KOPT-K1 (cell line): ENCODE data around the gene BMAL1.

Experiments used
- H3K27ac ChIP-seq: fragments of 200-600 bp; sonication (generic); 2 replicates; pipeline ENCODE4 v1.5.1; 2016; ENCODE audit warnings: antibody characterized with exemption, mild to moderate bottlenecking, low read depth, low read length; ENCODE audit not compliant: poor library complexity, severe bottlenecking
- H3K36me3 ChIP-seq: fragments of 200-600 bp; sonication (generic); 2 replicates; pipeline ENCODE4 v1.5.1; 2017; ENCODE audit warnings: antibody characterized with exemption, mild to moderate bottlenecking, low read length, moderate library complexity; ENCODE audit not compliant: insufficient read depth
- H3K9me3 ChIP-seq: fragments of 200-600 bp; sonication (generic); 2 replicates; pipeline ENCODE4 v1.5.1; 2017; ENCODE audit warnings: antibody characterized with exemption, low read length, mild to moderate bottlenecking; ENCODE audit not compliant: insufficient read depth, poor library complexity, severe bottlenecking

Gene BMAL1

DNA sequence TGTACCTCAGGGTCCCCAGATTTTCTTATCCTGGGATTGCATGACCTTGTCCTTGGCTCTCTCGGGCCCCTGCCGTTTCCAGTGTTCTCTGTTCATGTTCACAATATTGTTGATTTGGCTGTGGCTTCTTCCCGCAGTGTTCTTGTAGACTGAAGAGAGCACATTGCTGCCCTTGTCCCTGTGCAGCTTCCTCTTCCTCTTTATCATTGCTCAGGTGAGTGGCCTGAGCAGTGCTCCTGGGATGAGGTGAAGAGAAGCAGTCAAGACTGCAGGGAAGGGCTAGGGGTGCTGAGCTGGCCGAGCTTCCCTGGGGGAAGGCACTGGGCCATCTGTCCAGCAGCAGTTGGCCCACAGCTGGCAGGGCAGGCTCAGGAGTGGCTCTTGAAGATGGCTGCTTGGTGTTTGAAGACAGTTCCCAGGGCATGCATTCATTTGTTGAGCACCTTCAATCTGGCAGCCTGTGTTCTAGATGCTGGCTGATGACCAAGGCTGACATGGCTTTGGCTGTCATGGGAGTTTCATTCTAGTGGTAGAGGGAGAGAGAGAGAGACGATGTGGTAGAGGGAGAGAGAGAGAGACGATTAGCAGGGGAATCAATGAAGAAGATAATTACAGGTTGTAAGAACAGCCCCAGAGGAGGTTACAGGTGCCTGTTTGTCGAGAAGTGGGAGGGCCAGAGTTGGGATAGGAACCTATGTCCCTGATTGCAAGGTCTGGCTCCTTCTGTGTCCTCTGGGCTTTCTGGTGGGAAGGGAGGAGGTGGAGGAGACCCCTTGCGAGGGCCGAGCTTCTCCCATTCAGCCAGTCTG is 17.4 kb downstream of the BMAL1 start:
- Histone ChIP-seq H3K27ac (no peak overlapping the region), H3K9me3 (no peaks in the 10 kb centered on the region), H3K36me3 (no peaks in the 10 kb centered on the region)

DNA sequence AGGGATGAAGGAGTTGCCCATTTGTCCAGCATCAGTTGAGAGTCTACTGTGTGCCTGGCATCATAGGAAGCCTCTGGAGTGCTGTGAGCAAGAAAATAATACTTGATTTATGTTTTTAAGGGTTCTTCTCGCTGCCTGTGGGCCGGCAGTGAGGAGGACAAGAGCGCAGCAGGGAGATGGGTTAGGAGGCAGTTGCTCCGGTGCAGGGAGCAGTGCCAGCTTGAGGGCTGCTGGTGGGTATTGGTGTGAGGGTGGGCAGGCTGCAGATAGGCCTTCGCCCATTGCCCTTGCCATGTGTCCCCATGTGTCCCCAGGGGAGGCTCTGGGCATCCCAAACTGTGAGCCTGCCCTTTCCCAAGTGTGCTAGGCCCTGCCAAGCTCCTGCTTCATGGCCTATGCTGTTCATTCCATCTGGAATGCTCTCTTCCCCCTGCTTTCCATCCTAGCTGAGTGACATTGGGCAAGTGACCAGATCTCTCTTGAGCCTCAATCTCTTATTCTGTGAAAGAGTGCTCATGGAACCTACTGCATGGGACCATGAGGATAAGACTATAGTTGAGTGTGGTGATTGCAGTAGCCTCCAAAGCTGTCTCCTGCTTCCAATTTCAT is 19.8 kb downstream of the BMAL1 start:
- Histone ChIP-seq H3K27ac (no peak overlapping the region), H3K36me3 (no peaks in the 10 kb centered on the region), H3K9me3 (no peaks in the 10 kb centered on the region)

DNA sequence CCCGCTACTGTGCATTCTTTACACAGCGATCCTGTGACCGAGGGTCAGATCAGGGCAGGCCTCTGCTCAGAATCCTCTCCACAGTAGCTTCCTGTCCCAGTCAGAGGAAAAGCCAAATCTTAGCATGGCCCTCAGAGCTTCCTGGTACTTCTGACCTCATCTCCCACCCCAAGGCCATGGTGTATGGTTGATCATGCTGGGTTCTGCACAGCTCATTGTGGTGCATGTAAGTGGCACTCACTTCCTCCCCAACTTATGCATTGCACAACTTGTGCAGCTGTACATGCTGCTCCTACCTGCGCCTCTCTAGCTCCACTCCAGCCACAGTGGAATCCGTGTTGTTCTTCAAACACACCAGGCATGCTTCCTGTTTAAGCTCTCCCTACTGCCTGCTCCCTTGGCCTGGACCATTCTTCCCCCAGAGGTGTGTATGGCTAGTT is 20.3 kb downstream of the BMAL1 start:
- Histone ChIP-seq H3K36me3 (no peaks in the 10 kb centered on the region), H3K9me3 (no peaks in the 10 kb centered on the region)

DNA sequence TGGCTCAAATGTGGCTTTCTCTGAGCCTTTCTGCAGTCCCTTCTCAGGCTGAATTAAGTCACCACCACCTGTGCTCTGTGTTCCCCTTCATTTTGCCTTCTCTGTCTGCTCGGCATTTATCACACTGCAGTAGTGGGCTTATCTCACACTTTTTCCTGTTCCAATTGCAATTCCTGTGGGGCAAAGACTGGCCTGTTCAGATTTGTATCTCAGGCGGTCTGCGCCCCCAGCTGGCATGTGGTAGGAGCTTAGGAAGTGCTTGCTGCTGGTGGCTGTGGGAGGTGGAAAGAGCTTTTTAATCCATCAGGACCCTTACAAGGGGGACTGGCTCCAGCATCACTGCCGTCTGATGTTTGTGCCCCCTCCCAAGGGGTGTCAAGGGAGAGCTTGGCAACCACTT is 21.2 kb downstream of the BMAL1 start:
- no peak overlapping the region for H3K27ac ChIP-seq
- H3K36me3 ChIP-seq, result no peaks in the 10 kb centered on the region
- H3K9me3 ChIP-seq, result no peaks in the 10 kb centered on the region

More for the DNA sequence above, 20.3 kb downstream of the BMAL1 start:
- H3K27ac ChIP-seq, result no peak overlapping the region

DNA sequence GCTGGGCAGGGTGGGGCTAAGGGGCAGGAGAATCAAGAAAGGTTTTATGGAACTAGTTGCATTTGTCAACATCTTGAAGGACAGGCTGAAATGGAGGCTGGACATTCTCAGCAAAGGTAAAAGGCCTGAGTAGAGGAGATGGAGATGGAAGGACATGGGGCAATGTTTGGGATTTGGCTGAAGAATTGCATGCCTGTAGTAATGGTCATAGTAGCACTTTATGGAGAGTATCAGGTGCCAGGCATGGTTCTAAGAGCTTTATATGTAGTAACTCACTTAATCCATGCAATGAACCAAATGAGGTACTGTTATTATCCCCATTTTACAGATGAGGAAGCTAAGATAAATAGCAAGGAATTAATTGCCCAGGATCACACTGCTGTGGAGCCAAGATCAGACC is 23.9 kb downstream of the BMAL1 start:
- Histone ChIP-seq H3K9me3 (no peaks in the 10 kb centered on the region), H3K36me3 (no peaks in the 10 kb centered on the region), H3K27ac (no peak overlapping the region)

DNA sequence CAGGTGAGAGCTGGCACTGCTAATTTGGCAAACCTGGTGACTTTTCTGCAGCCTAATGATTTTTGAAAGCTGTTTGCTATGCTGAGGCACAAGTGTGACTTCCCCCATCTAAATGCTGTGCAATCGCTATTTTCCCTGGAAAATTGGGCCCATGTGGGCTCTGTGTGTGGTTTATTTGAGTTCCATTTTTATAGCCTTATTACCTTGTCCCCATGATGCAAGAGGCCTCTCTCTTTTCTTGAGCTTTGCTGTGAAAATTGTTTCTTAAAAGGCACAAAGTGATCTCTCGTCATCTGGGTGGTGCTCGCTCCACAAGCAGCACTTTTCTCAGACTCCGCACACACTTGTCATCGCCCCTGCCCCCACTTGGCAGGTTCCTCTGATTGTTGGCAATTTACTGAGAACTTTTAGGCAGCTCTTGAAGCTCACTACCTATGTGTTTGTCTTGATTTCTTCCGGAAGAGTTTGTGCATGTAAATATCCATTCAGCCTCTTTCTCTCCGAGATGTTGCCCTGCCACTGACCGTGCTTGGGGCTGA is 24.9 kb downstream of the BMAL1 start:
- H3K9me3 ChIP-seq, result no peaks in the 10 kb centered on the region
- H3K36me3 ChIP-seq, result no peaks in the 10 kb centered on the region
- no peak overlapping the region for H3K27ac ChIP-seq

DNA sequence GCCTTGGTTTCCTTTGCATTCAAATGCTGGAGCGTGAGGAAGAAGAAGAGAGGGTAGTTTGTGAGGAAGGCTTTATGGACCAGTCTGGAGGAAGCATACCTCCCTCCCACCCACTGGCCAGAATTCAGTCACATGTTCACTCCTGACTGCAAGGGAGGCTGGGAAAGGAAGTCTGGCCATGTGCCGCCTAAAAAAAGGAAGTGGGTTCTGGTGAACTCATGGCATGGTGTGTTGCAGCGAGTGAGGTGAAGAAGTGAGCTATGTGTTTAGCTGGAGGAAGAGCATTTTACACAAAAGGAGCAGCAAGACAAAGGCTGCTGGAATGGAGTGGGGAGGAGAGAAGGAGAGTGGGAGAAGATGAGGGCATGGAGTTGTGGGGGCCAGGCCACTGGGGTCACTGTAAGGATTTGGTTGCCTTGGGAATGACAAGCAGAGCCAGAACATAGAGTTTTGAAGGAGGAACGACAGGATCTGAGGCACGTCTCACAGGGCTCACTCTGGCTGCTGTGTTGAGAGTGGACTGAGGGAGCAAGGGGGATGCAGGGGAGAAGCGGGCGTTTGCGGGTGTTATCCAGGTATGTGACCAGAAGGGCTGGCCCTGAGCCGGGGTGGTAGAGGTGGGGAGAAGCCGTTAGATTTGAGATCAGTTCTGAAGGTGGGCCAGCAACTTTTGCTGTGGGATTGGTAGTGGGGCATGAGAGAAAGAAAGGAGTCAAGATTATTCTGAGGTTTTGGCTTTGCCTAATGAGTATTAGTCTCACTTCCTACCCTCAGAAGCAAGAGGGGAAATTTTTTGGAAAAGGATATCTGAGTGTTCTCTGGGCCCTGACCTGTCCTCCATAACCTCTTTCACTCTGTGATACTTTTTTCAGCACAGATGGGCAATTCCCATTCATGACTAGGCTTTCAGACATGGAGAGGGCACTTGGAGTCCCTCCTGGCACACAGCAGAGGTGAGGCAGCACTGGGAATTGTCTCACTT is 26.4 kb downstream of the BMAL1 start:
- Histone ChIP-seq H3K36me3 (no peaks in the 10 kb centered on the region), H3K27ac (no peak overlapping the region), H3K9me3 (no peaks in the 10 kb centered on the region)

DNA sequence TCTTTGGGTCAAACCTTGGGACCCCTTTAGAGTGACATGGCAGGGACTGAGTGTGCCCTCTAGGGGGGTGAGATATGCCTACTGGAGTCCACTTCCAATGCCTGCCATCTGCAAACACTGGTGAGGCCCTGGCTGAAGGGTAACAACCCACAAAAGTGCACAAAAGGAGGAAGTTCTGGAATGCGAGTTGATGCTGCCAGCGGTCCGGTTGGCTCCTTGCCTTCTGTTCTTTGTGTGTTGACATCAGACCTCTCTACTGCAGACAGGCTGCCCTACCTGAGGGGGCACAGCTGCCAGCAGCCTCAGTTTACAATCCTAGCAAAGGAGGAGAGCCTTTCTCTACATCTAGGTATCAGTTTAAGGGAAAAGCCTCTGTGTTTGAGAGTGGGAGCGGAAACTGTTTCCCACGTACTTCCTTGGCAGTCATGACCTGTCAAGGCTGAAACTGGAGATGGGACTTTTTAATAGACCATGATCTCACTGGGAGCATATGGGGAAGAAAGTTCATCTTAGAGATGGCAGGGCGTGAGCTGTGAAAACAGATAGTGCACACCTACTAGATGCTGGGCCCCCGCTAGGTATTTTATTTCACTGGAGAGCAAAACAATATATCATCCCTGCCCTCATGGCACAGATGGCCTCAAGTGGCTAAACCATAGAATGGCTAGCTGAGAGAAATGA is 27.2 kb downstream of the BMAL1 start:
- no peaks in the 10 kb centered on the region for H3K9me3 ChIP-seq
- H3K36me3 ChIP-seq, result no peaks in the 10 kb centered on the region
- no peak overlapping the region for H3K27ac ChIP-seq

DNA sequence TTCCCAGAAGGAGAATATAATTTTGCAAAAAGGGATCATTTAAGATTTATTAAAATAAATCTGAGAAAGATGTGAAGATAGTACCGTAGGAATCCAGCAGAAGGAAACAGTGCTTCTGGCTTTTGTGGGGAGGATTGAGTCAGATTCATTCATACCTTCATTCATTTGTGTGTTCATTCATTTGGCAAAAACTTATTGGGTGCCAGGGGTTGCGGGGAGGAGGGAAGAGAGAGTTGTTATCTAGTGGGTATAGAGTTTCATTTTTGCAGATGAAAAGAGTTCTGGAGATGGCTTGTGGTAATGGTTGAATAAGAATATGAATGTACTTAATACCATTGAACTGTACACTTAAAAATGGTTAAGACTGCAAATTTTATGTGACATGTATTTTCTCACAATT is 31.1 kb downstream of the BMAL1 start:
- Histone ChIP-seq H3K27ac (no peak overlapping the region), H3K36me3 (peaks cover 6% of the 10 kb centered on the region; the same call in 1 of the 2 replicates), H3K9me3 (no peaks in the 10 kb centered on the region)

DNA sequence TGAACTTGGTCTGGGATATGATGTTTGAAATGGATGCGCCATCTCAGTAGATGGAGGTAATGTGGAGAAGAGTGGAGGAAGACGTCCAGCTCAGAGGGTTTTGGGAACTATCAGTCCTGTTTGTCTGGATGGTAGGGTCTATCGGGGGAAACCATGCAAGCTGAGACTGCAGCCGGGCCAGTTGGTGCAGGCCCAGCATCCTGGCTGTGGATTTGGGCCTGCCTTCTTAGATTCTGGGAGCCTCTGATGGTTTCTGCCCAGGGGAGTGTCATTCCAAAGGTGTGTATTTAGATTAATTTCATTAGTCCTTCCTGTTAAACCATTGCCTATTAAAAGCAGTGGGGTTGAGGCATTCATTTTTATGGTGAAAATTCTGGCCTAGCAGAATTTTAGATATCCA is 31.6 kb downstream of the BMAL1 start:
- peaks cover 6% of the 10 kb centered on the region; the same call in 1 of the 2 replicates for H3K36me3 ChIP-seq
- no peaks in the 10 kb centered on the region for H3K9me3 ChIP-seq

DNA sequence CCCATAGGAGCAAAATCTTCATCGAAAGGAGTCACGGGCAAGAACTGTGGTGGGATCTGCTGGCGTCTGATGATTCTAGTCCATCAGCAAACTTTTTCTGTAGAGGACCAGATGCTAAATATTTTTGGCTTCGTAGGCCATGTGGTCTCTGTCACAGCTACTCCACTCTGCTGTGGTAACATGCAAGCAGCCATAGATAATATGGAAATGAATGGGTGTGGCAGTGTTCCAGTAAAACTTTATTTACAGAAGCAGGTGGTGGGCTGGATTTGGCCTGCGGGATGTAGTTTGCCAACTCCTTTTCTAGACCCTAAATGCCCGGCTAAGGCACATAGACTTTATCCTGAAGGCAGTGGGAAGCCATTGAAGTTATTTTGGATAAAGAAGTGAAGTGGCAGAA is 32.9 kb downstream of the BMAL1 start:
- no peak overlapping the region for H3K27ac ChIP-seq
- H3K36me3 ChIP-seq, result peaks cover 6% of the 10 kb centered on the region; the same call in 1 of the 2 replicates
- no peaks in the 10 kb centered on the region for H3K9me3 ChIP-seq

More for the DNA sequence above, 31.6 kb downstream of the BMAL1 start:
- H3K27ac ChIP-seq, result no peak overlapping the region

DNA sequence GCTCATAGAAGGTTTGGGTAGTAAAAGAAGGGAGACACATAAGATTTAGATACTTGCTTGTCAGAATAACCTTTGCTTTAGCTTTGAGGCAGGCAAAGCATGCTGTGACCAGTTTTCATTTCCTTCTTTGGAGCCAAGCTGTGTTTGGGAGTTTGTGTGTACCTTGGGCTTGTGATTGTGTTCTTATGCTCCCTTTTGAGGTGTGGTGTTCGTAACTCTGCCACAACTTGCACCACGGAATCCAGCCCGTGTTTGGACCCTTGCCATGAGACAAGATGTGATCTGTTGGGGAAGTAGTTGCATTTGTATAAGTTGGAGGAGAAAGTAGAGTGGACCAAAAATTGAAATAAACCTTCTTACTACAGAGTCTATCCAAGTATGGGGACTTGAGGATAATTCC is 34.0 kb downstream of the BMAL1 start:
- peaks cover 6% of the 10 kb centered on the region; the same call in 1 of the 2 replicates for H3K36me3 ChIP-seq

DNA sequence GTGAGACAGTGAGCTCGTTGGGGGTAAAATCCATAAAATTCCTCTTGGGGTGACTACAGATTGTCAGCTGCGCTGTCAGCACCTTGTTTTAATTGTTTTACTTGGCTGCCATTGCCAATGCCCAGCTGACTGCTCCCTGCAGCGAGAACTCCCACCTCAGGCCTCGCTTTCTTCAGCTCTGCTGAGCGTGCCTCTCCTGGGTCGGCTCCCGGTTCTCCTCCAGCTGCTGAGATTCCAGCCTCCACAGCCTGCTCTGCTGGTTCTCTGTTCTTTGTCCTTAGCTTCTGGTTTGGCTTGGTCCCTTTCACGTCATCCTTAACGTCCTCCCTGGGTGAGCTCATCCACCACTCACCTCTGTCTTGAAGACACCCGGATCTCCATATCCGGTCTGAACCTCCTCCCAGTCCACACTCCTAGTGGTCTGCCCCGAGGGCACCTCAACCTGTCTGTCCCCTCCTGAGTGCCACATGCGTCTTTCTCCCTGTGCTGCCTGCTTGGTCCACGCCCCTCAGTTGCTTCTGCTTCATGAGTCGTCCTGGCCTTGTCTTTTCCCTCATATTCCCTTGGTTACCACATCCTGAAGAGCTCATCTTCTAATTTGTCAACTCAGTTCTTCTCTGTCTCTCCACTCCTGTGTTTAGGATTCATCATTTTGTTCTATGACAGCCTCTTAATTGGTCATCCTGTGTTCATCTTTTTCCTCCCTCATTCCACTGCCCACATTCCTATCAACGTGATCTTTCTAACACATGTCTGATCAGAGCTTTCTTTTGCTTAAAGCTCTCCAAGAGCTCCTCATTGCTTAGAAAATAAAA is 35.6 kb downstream of the BMAL1 start:
- Histone ChIP-seq H3K27ac (no peak overlapping the region), H3K36me3 (peaks cover 6% of the 10 kb centered on the region; the same call in 1 of the 2 replicates), H3K9me3 (no peaks in the 10 kb centered on the region)

More for the DNA sequence above, 34.0 kb downstream of the BMAL1 start:
- Histone ChIP-seq H3K27ac (no peak overlapping the region), H3K9me3 (no peaks in the 10 kb centered on the region)
